ENCODE measurements around the gene FBXL4. TPM values are rescaled to one million over a fixed set of nuclear protein-coding genes. Genes with fewer than 3 reads are reported as not detected.
"Not testable (repeated sequence)": the region's sequence is repeated elsewhere in the genome, so short reads cannot be mapped to it uniquely, and the experiment has no call there.

The FBXL4 gene
- total and polyA plus RNA-seq, 10 of the 15 experiments (the other 5 are each of a cell fraction or from before 2014, with no cell fraction given), result 2.9 to 16.9 (median 7.2) TPM

DNA sequence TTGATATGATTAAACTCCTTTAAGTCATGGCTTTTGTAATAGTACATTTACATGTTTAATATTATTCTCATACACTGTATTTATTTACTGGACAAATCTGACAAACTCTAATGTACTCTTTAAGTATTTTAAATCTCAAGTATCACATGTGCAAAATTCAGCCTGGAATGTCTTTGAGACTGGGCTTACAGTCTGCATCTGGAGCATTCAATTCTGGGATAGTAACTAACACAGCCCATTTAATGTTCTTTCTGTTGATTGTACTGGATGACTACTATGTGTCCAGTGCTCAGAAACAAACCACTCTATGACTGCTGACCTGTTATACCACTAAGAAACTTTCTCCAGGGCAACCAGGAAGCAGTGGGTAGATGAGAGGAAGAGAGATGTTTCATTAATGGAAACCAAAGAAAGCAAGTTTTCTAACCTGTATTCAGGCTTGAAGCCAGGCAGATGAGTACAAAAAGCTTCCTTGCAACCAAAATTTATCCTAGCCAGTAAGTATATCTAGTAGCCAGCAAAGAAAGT lies 26.8 kb downstream of the FBXL4 start:
- Histone ChIP-seq H3K27me3 (replicated peaks in 1 of 2; ENCODE audit: control insufficient read depth in 2 of 2, insufficient read depth in 2 of 2, low read length in 1 of 2) (no peaks in the 10 kb centered on the region), H2AFZ (ENCODE audit: control insufficient read depth, low read depth, low read length) (no peak overlapping the region), H3K36me3 (ENCODE audit: control insufficient read depth in 2 of 2, insufficient read depth in 2 of 2, low read length in 1 of 2) (peaks cover 0 to 3% of the 10 kb centered on the region in 2 experiments; a peak in 1 of 4 replicates), H3K79me2 (ENCODE audit: control insufficient read depth, insufficient read depth, low read length) (no peaks in the 10 kb centered on the region), H3K9ac (ENCODE audit: control insufficient read depth, insufficient read depth, low read length) (no peak overlapping the region), H3K4me2 (ENCODE audit: control insufficient read depth, insufficient read depth) (peak overlapping the region; percentile 13; the same call in 1 of the 2 replicates), H3K9me3 (replicated peaks; ENCODE audit: control insufficient read depth, insufficient read depth, low read length) (no peaks in the 10 kb centered on the region), H4K20me1 (ENCODE audit: control insufficient read depth, insufficient read depth) (no peaks in the 10 kb centered on the region), H3K4me1 (ENCODE audit: control insufficient read depth, insufficient read depth, low read length) (no peaks in the 10 kb centered on the region), H3K4me3 (no peak overlapping the region), H3K27ac (ENCODE audit: control insufficient read depth, insufficient read depth) (no peak overlapping the region)
- peak; percentile 7 for FAIRE-seq
- ChIA-PET POLR2A (interaction anchor here (0.5 kb wide), 1 partner anchor 722 kb away, joined by 3 read pairs; no protein-coding TSS in a partner anchor), SMC1A (ENCODE audit: uncharacterized antibody, unreplicated experiment) (interaction anchor here (1.1 to 1.3 kb wide), 2 partner anchors 10 to 26 kb away, joined by 3 to 5 read pairs; no protein-coding TSS in a partner anchor), RAD21 (ENCODE audit: unreplicated experiment) (interaction anchor here (1.3 kb wide), 1 partner anchor 11 kb away, joined by 4 read pairs; no protein-coding TSS in a partner anchor), CTCF (interaction anchor here (0.9 kb wide), 1 partner anchor 11 kb away, joined by 3 read pairs; no protein-coding TSS in a partner anchor)
- TF ChIP-seq RELA (IDR thresholded peaks at IDR 0.05; ENCODE audit: borderline replicate concordance, partially characterized antibody) (no peak), RUNX3 (IDR thresholded peaks at IDR 0.05; ENCODE audit: low read length) (peak; percentile 35; the same call in 1 of the 2 replicates), ETV6 (conservative IDR thresholded peaks at IDR 0.05 in 1 of 2, IDR thresholded peaks at IDR 0.05 in 1 of 2; ENCODE audit: borderline replicate concordance in 1 of 2, low read depth in 1 of 2) (0 out of 4 replicates have a peak, but pooled peaks of 1 of the 2 experiments have one; percentile 13)
- BruUV-seq (replicated peaks), result no TSS peak
- DNase-seq (ENCODE audit: low read depth, low spot score), result no peak
- in situ Hi-C loops (cut with MboI), result no loop called here
- intact Hi-C loops (cut with micrococcal nuclease; ENCODE audit: unreplicated experiment), result no loop called here
- peak; percentile 87 for ATAC-seq

DNA sequence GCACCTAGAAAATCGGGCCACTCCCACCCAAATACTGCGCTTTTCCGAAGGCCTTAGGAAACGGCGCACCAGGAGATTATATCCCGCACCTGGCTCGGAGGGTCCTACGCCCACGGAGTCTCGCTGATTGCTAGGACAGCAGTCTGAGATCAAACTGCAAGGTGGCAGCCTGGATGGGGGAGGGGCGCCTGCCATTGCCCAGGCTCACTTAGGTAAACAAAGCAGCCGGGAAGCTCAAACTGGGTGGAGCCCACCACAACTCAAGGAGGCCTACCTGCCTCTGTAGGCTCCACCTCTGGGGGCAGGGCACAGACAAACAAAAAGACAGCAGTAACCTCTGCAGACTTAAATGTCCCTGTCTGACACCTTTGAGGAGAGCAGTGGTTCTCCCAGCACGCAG lies 36.8 kb downstream of the FBXL4 start:
- DNase-seq (ENCODE audit: low read depth, low spot score); H3K9me3 ChIP-seq (replicated peaks; ENCODE audit: control insufficient read depth, insufficient read depth, low read length); H3K4me2 ChIP-seq (ENCODE audit: control insufficient read depth, insufficient read depth); H3K79me2 ChIP-seq (ENCODE audit: control insufficient read depth, insufficient read depth, low read length); H3K4me1 ChIP-seq (ENCODE audit: control insufficient read depth, insufficient read depth, low read length); H3K27ac ChIP-seq (ENCODE audit: control insufficient read depth, insufficient read depth); ATAC-seq; H2AFZ ChIP-seq (ENCODE audit: control insufficient read depth, low read depth, low read length); POLR2A ChIA-PET; H4K20me1 ChIP-seq (ENCODE audit: control insufficient read depth, insufficient read depth); SMC1A ChIA-PET (ENCODE audit: uncharacterized antibody, unreplicated experiment); H3K27me3 ChIP-seq (replicated peaks in 1 of 2; ENCODE audit: control insufficient read depth in 2 of 2, insufficient read depth in 2 of 2, low read length in 1 of 2); H3K9ac ChIP-seq (ENCODE audit: control insufficient read depth, insufficient read depth, low read length); intact Hi-C loops (cut with micrococcal nuclease; ENCODE audit: unreplicated experiment); in situ Hi-C loops (cut with MboI); H3K4me3 ChIP-seq; FAIRE-seq; RAD21 ChIA-PET (ENCODE audit: unreplicated experiment); BruUV-seq (replicated peaks); H3K36me3 ChIP-seq (ENCODE audit: control insufficient read depth in 2 of 2, insufficient read depth in 2 of 2, low read length in 1 of 2): not testable (repeated sequence)
- 86% methylated on average over 12 of the region's 13 CpGs for WGBS (ENCODE audit: insufficient coverage, insufficient replicate concordance, low lambda C conversion rate, missing lambda C conversion rate)
- CTCF ChIA-PET, result interaction anchor here (1.4 kb wide), 1 partner anchor 9 kb away, joined by 3 read pairs; no protein-coding TSS in a partner anchor
